Nasal cavity respiratory epithelium epithelial cell of viscerocranial mucosa (primary cell): ENCODE results near the gene IFI35. TPM values are rescaled to one million over a fixed set of nuclear protein-coding genes. Genes with fewer than 3 reads are reported as not detected.

Source experiments
- total RNA-seq: library from RNA; depleted of rRNA; stranded (reverse); fragments of >200 nt; gene quantifications from 2 replicates; pipeline ENCODE4 v1.2.3, GENCODE V29; 2014

The IFI35 gene
- 1.4 and 3.4 TPM in 2 replicates for total RNA-seq

DNA sequence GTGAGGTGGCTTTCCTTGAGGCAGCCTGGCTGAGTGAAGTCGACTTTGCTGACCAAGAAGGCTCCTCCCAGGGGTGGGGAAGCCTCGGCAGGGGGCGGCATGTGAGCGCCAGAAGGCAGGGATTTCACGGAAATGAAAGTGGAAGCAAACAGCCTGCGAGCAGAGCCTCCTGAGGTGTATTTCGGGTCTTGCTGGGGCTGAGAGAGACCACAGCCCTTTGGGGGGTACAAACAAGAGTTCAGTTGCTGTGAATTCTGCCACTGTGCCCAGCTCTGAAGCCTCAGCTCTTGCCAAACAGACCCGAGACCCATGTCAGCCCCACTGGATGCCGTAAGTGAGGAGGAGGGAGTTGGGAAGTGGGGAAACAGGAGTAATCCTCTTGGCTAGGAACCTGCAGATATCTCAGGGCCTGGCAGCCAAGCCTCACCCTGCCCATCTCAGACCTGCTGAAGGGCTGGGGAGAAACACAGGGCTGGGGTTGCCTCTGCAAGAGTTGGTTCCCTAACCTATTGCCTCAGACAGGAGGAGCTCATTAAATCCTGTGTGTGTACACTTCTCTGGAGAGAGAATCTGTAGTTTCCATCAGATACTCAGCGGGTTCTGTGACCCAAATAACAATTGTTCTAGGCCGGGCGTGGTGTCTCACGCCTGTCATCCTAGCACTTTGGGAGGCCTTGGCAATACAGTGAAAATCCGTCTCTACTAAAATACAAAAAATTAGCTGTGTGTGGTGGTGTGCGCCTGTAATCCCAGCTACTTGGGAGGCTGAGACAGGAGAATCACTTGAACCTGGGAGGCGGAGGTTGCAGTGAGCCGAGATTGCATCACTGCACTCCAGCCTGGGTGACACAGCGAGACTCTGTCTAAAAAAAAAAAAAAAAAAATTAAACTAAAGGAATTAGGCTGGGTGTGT lies at the start of gene IFI35:
Gene IFI35, plus strand, starts transcription at position 146 of the 913 bp plus-strand sequence. Its CDS starts 164 bp downstream, at position 310.

GRCh38 chr17:42964161-42964932 lies 42.2 kb upstream of the IFI35 start, which contains the start of gene AARSD1:
TSS of gene AARSD1 (minus strand) at chr17:42964454. CDS start at chr17:42964440, 14 bp downstream.

DNA sequence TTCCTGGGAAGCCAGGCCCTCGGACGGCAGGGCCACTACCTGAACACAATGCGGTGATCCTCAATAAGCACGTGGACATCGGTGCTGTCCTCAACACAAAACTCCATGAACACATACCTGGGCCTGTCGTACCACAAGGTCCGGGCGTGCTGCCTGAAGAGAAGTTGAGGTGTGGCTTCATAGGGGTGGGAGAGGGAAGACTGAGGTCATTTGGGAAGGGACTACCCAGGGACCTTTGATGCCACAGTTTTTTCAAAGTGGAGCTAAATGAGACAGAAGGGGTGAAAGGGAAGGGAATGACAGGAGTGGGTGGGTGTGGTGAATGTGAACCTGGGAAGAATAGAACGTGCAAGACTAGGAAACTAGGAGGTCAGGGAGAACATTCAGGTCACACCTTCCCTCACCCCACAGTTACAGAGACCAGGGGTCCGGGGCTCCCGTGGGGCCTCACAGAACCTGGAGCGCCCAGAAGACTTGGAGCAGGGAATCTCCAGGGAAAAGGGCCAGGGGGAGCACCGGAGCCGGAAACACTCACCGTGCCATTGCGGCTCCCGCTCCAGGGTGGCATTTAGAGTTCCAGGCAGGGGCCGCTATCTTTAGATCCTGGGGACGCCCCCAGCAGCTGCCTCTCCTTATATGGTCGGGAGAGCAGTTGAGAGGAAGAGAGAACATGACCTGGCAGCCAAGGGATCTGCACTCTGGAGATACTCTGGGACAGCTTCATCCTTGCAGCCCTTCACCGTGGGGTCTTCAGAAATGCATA lies 26.9 kb upstream of the IFI35 start, which contains the start of gene PTGES3L:
Gene PTGES3L, minus strand, starts transcription at position 570 of the 763 bp plus-strand sequence. Its CDS starts 27 bp downstream, at position 543.

GRCh38 chr17:42980274-42980765 lies 26.3 kb upstream of the IFI35 start, which contains the start of gene RUNDC1:
TSS of gene RUNDC1 (plus strand) at chr17:42980565. CDS start at chr17:42980577, 12 bp downstream.

GRCh38 chr17:42997984-42998938 lies 8.3 kb upstream of the IFI35 start, which contains the start of gene RPL27:
TSS of gene RPL27 (plus strand) at chr17:42998419. CDS start at chr17:42998751, 332 bp downstream.

GRCh38 chr17:43021741-43022512 lies 15.3 kb downstream of the IFI35 start, which contains the start of gene VAT1:
TSS of gene VAT1 (minus strand) at chr17:43022385. CDS start at chr17:43022322, 63 bp downstream.

GRCh38 chr17:43024407-43025289 lies 18.1 kb downstream of the IFI35 start, which contains the start of gene RND2:
TSS of gene RND2 (plus strand) at chr17:43025231. CDS start at chr17:43025348, 117 bp downstream.

Other genes starting within 250 kb of the IFI35 start
- gene RAMP2, start 245.6 kb upstream of the IFI35 start, total RNA-seq: not detected in 2 replicates
- 52.1 and 66.3 TPM in 2 replicates for gene VPS25, start 233.3 kb upstream of the IFI35 start, total RNA-seq
- gene WNK4, start 226.2 kb upstream of the IFI35 start, total RNA-seq: under 0.01 and 0.57 TPM in 2 replicates
- gene COA3, start 208.1 kb upstream of the IFI35 start, total RNA-seq: 32.1 and 41.7 TPM in 2 replicates
- not detected in 2 replicates for gene CNTD1, start 207.9 kb upstream of the IFI35 start, total RNA-seq
- gene BECN1, start 182.5 kb upstream of the IFI35 start, total RNA-seq: 118 and 125 TPM in 2 replicates
- 86.5 and 115 TPM in 2 replicates for gene PSME3, start 173.4 kb upstream of the IFI35 start, total RNA-seq
- gene AOC2, start 162.2 kb upstream of the IFI35 start, total RNA-seq: 0.68 and 2.7 TPM in 2 replicates
- gene AOC3, start 155.6 kb upstream of the IFI35 start, total RNA-seq: under 0.01 and 0.57 TPM in 2 replicates
- not detected in 2 replicates for gene G6PC1, start 106.0 kb upstream of the IFI35 start, total RNA-seq
- gene AARSD1, start 42.3 kb upstream of the IFI35 start, total RNA-seq: 17.4 and 19.9 TPM in 2 replicates
- gene PTGES3L, start 26.7 kb upstream of the IFI35 start, total RNA-seq: under 0.01 TPM in 1 of 2 replicates, not detected in the other
- 11.6 and 15.3 TPM in 2 replicates for gene RUNDC1, start 26.2 kb upstream of the IFI35 start, total RNA-seq
- 811 and 1,441 TPM in 2 replicates for gene RPL27, start 8.4 kb upstream of the IFI35 start, total RNA-seq
- gene VAT1, start 15.6 kb downstream of the IFI35 start, total RNA-seq: 82.0 and 132 TPM in 2 replicates
- gene RND2, start 18.4 kb downstream of the IFI35 start, total RNA-seq: under 0.01 and 0.07 TPM in 2 replicates
- gene BRCA1, start 118.6 kb downstream of the IFI35 start, total RNA-seq: 3.2 and 5.1 TPM in 2 replicates
- gene NBR1, start 164.4 kb downstream of the IFI35 start, total RNA-seq: 104 and 107 TPM in 2 replicates
- gene TMEM106A, start 205.1 kb downstream of the IFI35 start, total RNA-seq: 0.34 and 0.50 TPM in 2 replicates
- gene CCDC200, start 221.8 kb downstream of the IFI35 start, total RNA-seq: not detected in 2 replicates
- not detected in 2 replicates for gene RNU2-1, start 227.2 kb downstream of the IFI35 start, total RNA-seq